ENCODE measurements around the gene GSAP. TPM values are rescaled to one million over a fixed set of nuclear protein-coding genes. Genes with fewer than 3 reads are reported as not detected.

GSAP gene
- total and polyA plus RNA-seq, 9 of the 15 experiments (the other 6 are each of a cell fraction or from before 2014, with no cell fraction given), result 0.13 TPM; not detected in 8

DNA sequence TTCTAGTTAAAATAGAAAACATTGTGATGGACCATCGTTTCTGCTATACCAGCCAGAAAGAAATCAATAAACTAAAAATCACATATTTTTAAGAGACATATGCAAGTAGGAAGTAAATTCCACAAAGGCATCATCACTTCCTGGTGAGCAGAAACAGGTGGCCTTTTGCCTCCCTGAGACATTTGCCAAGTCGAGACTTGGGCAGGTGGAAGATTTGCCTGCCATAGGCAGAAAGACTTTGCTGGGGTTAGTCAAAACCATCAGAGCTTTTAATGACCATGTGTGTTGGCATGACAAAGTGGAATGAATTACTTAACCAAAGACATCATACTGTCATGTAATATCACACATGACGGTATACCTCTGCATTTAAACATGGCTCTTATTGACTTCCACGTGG is 150.5 kb downstream of the GSAP start:
- Histone ChIP-seq H3K9ac (ENCODE audit: insufficient read depth in 1 of 2, low read depth in 2 of 2, low read length in 2 of 2) (no peak overlapping the region), H4K20me1 (replicated peaks; ENCODE audit: control insufficient read depth, insufficient read depth, low read length) (no peaks in the 10 kb centered on the region), H3K9me1 (ENCODE audit: control insufficient read depth, insufficient read depth, low read length) (no peaks in the 10 kb centered on the region), H3K27ac (ENCODE audit: extremely low read depth, low read depth, low read length) (no peak overlapping the region), H3K4me2 (ENCODE audit: insufficient read depth, low read length) (no peak overlapping the region), H2AFZ (ENCODE audit: low read depth, low read length) (no peak overlapping the region), H3K9me3 (replicated peaks; ENCODE audit: control insufficient read depth, insufficient read depth, low read depth, low read length) (no peaks in the 10 kb centered on the region), H3K27me3 (ENCODE audit: control insufficient read depth in 2 of 2, insufficient read depth in 2 of 2, low read length in 2 of 2) (peaks cover 8 to 19% of the 10 kb centered on the region in 2 experiments; a peak in 3 of 5 replicates), H3K4me3 (no peak overlapping the region), H3K36me3 (ENCODE audit: control insufficient read depth, insufficient read depth, low read length) (no peaks in the 10 kb centered on the region), H3K79me2 (ENCODE audit: control insufficient read depth, insufficient read depth, low read length) (no peaks in the 10 kb centered on the region), H3K4me1 (replicated peaks in 1 of 2; ENCODE audit: control insufficient read depth in 2 of 2, insufficient read depth in 2 of 2, low read length in 2 of 2) (no peaks in the 10 kb centered on the region)
- ChIA-PET CTCF (ENCODE audit: low intra/inter-chr PET ratio) (no interaction called here), POLR2A (no interaction called here)
- intact Hi-C loops (cut with micrococcal nuclease), result no loop called here
- no TSS peak for BruUV-seq (replicated peaks)
- TF ChIP-seq CAMTA2 (CRISPR knock-in tag; conservative IDR thresholded peaks at IDR 0.05), result no peak
- no peak for TF ChIP-seq NFE2L1 (tag; IDR thresholded peaks at IDR 0.05; ENCODE audit: borderline replicate concordance, low read depth)
- TF ChIP-seq KLF16 (IDR thresholded peaks at IDR 0.05), result no peak
- no peak for TF ChIP-seq TCF7L2 (IDR thresholded peaks at IDR 0.05; ENCODE audit: low read depth, low read length)
- TF ChIP-seq RFX1 (IDR thresholded peaks at IDR 0.05), result no peak
- TF ChIP-seq, protein P1, sequence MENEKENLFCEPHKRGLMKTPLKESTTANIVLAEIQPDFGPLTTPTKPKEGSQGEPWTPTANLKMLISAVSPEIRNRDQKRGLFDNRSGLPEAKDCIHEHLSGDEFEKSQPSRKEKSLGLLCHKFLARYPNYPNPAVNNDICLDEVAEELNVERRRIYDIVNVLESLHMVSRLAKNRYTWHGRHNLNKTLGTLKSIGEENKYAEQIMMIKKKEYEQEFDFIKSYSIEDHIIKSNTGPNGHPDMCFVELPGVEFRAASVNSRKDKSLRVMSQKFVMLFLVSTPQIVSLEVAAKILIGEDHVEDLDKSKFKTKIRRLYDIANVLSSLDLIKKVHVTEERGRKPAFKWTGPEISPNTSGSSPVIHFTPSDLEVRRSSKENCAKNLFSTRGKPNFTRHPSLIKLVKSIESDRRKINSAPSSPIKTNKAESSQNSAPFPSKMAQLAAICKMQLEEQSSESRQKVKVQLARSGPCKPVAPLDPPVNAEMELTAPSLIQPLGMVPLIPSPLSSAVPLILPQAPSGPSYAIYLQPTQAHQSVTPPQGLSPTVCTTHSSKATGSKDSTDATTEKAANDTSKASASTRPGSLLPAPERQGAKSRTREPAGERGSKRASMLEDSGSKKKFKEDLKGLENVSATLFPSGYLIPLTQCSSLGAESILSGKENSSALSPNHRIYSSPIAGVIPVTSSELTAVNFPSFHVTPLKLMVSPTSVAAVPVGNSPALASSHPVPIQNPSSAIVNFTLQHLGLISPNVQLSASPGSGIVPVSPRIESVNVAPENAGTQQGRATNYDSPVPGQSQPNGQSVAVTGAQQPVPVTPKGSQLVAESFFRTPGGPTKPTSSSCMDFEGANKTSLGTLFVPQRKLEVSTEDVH (IDR thresholded peaks at IDR 0.05; ENCODE audit: low read depth, partially characterized antibody), result no peak
- TF ChIP-seq STAT5A (IDR thresholded peaks at IDR 0.05; ENCODE audit: borderline replicate concordance, low read length), result no peak
- TF ChIP-seq CREB1 (IDR thresholded peaks at IDR 0.05), result no peak
- TF ChIP-seq CREB1 (CRISPR knock-in tag; IDR thresholded peaks at IDR 0.05), result no peak
- TF ChIP-seq TCF3 (CRISPR knock-in tag; IDR thresholded peaks at IDR 0.05), result no peak
- no peak for TF ChIP-seq KHSRP (IDR thresholded peaks at IDR 0.05)
- no peak for TF ChIP-seq ILF3 (IDR thresholded peaks at IDR 0.05; ENCODE audit: borderline replicate concordance)
- TF ChIP-seq ATF1 (CRISPR knock-in tag; IDR thresholded peaks at IDR 0.05), result no peak
- no peak for TF ChIP-seq ATF1 (tag; IDR thresholded peaks at IDR 0.05)
- TF ChIP-seq, protein P2, sequence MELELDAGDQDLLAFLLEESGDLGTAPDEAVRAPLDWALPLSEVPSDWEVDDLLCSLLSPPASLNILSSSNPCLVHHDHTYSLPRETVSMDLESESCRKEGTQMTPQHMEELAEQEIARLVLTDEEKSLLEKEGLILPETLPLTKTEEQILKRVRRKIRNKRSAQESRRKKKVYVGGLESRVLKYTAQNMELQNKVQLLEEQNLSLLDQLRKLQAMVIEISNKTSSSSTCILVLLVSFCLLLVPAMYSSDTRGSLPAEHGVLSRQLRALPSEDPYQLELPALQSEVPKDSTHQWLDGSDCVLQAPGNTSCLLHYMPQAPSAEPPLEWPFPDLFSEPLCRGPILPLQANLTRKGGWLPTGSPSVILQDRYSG (tag; conservative IDR thresholded peaks at IDR 0.05; ENCODE audit: low read depth), result no peak
- no peak for TF ChIP-seq MCM7 (IDR thresholded peaks at IDR 0.05)
- TF ChIP-seq U2AF1 (optimal IDR thresholded peaks at IDR 0.05; ENCODE audit: low read depth, low read length), result no peak
- TF ChIP-seq CCAR2 (IDR thresholded peaks at IDR 0.05; ENCODE audit: low read depth, low read length), result no peak
- in situ Hi-C loops (cut with MboI), result no loop called here
- DNase-seq (ENCODE audit: extremely low read depth in 1 of 4, low spot score in 3 of 4), result no peak
- FAIRE-seq, result no peak
- no peak for ATAC-seq
- WGBS (ENCODE audit: insufficient coverage, low coverage, missing lambda C conversion rate), result 1% methylated on average over 4 of the region's 4 CpGs
